ENCODE data around the gene RFLNA.

- TF ChIP-seq CTCF (IDR thresholded peaks at IDR 0.05; ENCODE audit: low read depth, low read length) (no peak), EZH2phosphoT487 (IDR thresholded peaks at IDR 0.05; ENCODE audit: low read depth) (no peak)
These were observed 12.6 kb downstream of the RFLNA start for GRCh38 chr12:124307556-124307825.
